ENCODE results near the gene DEFB129.

The DEFB129 gene

GRCh38 chr20:208942-209566, 18.0 kb upstream of the DEFB129 start:
- no peaks in the 10 kb centered on the region for H3K4me1 ChIP-seq (ENCODE audit: control extremely low read depth in 1 of 4, control insufficient read depth in 4 of 4, insufficient read depth in 4 of 4, low read length in 3 of 4)
- POLR2A ChIA-PET: no interaction called here
- CTCF ChIA-PET: interaction anchor here (0.7 to 4.1 kb wide), 6 partner anchors 15 to 73 kb away, joined by 3 to 35 read pairs (median 6); no protein-coding TSS in a partner anchor
- WGBS (ENCODE audit: insufficient coverage): 89% methylated on average over 1 of the region's 5 CpGs
- no peak overlapping the region for H3K4me3 ChIP-seq (ENCODE audit: control insufficient read depth in 1 of 7, extremely low read depth in 1 of 7, insufficient read depth in 4 of 7, low read depth in 2 of 7, low read length in 6 of 7)
- H3K27me3 ChIP-seq (replicated peaks in 2 of 5; ENCODE audit: control insufficient read depth in 4 of 5, insufficient read depth in 5 of 5, low read length in 4 of 5): peaks cover 0 to 5% (median 0%) of the 10 kb centered on the region in 5 experiments
- no peaks in the 10 kb centered on the region for H3K36me3 ChIP-seq (ENCODE audit: control insufficient read depth in 4 of 4, insufficient read depth in 4 of 4, low read length in 3 of 4)
- H3K9me3 ChIP-seq (ENCODE audit: control extremely low read depth in 1 of 5, control insufficient read depth in 4 of 5, insufficient read depth in 2 of 5, low read depth in 1 of 5, low read length in 4 of 5): no peaks in the 10 kb centered on the region
- H3K27ac ChIP-seq (ENCODE audit: insufficient read depth in 1 of 2, low read depth in 1 of 2, low read length in 2 of 2, poor library complexity in 1 of 2, severe bottlenecking in 2 of 2): no peak overlapping the region
- DNase-seq: peak; percentile 59 to 77 (median 73)

- Histone ChIP-seq H3K4me1 (ENCODE audit: control extremely low read depth in 1 of 4, control insufficient read depth in 4 of 4, insufficient read depth in 4 of 4, low read length in 3 of 4) (no peaks in the 10 kb centered on the region), H3K4me3 (ENCODE audit: control insufficient read depth in 1 of 7, extremely low read depth in 1 of 7, insufficient read depth in 4 of 7, low read depth in 2 of 7, low read length in 6 of 7) (no peak overlapping the region), H3K36me3 (ENCODE audit: control insufficient read depth in 4 of 4, insufficient read depth in 4 of 4, low read length in 3 of 4) (no peaks in the 10 kb centered on the region), H3K27ac (ENCODE audit: insufficient read depth in 1 of 2, low read depth in 1 of 2, low read length in 2 of 2, poor library complexity in 1 of 2, severe bottlenecking in 2 of 2) (no peak overlapping the region), H3K27me3 (replicated peaks in 2 of 5; ENCODE audit: control insufficient read depth in 4 of 5, insufficient read depth in 5 of 5, low read length in 4 of 5) (peaks cover 0 to 3% (median 0%) of the 10 kb centered on the region in 5 experiments), H3K9me3 (ENCODE audit: control extremely low read depth in 1 of 5, control insufficient read depth in 4 of 5, insufficient read depth in 2 of 5, low read depth in 1 of 5, low read length in 4 of 5) (no peaks in the 10 kb centered on the region)
- ChIA-PET CTCF (interaction anchor here (1.0 to 4.1 kb wide), 7 partner anchors 8 to 120 kb away, joined by 3 to 35 read pairs (median 7); partner anchors contain the start of gene DEFB129), POLR2A (no interaction called here)
- 95% methylated on average over 7 of the region's 7 CpGs for WGBS (ENCODE audit: insufficient coverage)
- DNase-seq: no peak
Measured at GRCh38 chr20:210809-211502, 16.1 kb upstream of the DEFB129 start.

- H3K27me3 ChIP-seq (replicated peaks in 2 of 5; ENCODE audit: control insufficient read depth in 4 of 5, insufficient read depth in 5 of 5, low read length in 4 of 5): peaks cover 0 to 3% (median 0%) of the 10 kb centered on the region in 5 experiments
- no CpG with 5 or more reads among the region's 2 CpGs for WGBS (ENCODE audit: insufficient coverage)
Measured at GRCh38 chr20:214383-214782, 12.7 kb upstream of the DEFB129 start.

GRCh38 chr20:215796-216195, 11.3 kb upstream of the DEFB129 start:
- H3K27me3 ChIP-seq (replicated peaks in 2 of 5; ENCODE audit: control insufficient read depth in 4 of 5, insufficient read depth in 5 of 5, low read length in 4 of 5): peaks cover 0 to 3% (median 0%) of the 10 kb centered on the region in 5 experiments
- no peak overlapping the region for H3K4me3 ChIP-seq (ENCODE audit: control insufficient read depth in 1 of 7, extremely low read depth in 1 of 7, insufficient read depth in 4 of 7, low read depth in 2 of 7, low read length in 6 of 7)
- WGBS (ENCODE audit: insufficient coverage): 86% methylated on average over 1 of the region's 1 CpG
- no peak for DNase-seq
- no peaks in the 10 kb centered on the region for H3K4me1 ChIP-seq (ENCODE audit: control extremely low read depth in 1 of 4, control insufficient read depth in 4 of 4, insufficient read depth in 4 of 4, low read length in 3 of 4)
- ChIA-PET POLR2A (no interaction called here), CTCF (interaction anchor here (0.8 to 4.5 kb wide), 4 partner anchors 9 to 115 kb away, joined by 3 to 28 read pairs (median 4); no protein-coding TSS in a partner anchor)
- H3K27ac ChIP-seq (ENCODE audit: insufficient read depth in 1 of 2, low read depth in 1 of 2, low read length in 2 of 2, poor library complexity in 1 of 2, severe bottlenecking in 2 of 2): no peak overlapping the region
- no peaks in the 10 kb centered on the region for H3K9me3 ChIP-seq (ENCODE audit: control extremely low read depth in 1 of 5, control insufficient read depth in 4 of 5, insufficient read depth in 2 of 5, low read depth in 1 of 5, low read length in 4 of 5)
- H3K36me3 ChIP-seq (ENCODE audit: control insufficient read depth in 4 of 4, insufficient read depth in 4 of 4, low read length in 3 of 4): no peaks in the 10 kb centered on the region

More at GRCh38 chr20:214383-214782, 12.7 kb upstream of the DEFB129 start:
- ChIA-PET CTCF (interaction anchor here (0.9 to 4.5 kb wide), 6 partner anchors 11 to 119 kb away, joined by 3 to 28 read pairs (median 4); partner anchors contain the start of gene DEFB129), POLR2A (no interaction called here)
- no peak overlapping the region for H3K27ac ChIP-seq (ENCODE audit: insufficient read depth in 1 of 2, low read depth in 1 of 2, low read length in 2 of 2, poor library complexity in 1 of 2, severe bottlenecking in 2 of 2)
- H3K9me3 ChIP-seq (ENCODE audit: control extremely low read depth in 1 of 5, control insufficient read depth in 4 of 5, insufficient read depth in 2 of 5, low read depth in 1 of 5, low read length in 4 of 5): no peaks in the 10 kb centered on the region
- H3K4me3 ChIP-seq (ENCODE audit: control insufficient read depth in 1 of 7, extremely low read depth in 1 of 7, insufficient read depth in 4 of 7, low read depth in 2 of 7, low read length in 6 of 7): no peak overlapping the region
- DNase-seq: no peak
- no peaks in the 10 kb centered on the region for H3K4me1 ChIP-seq (ENCODE audit: control extremely low read depth in 1 of 4, control insufficient read depth in 4 of 4, insufficient read depth in 4 of 4, low read length in 3 of 4)
- H3K36me3 ChIP-seq (ENCODE audit: control insufficient read depth in 4 of 4, insufficient read depth in 4 of 4, low read length in 3 of 4): no peaks in the 10 kb centered on the region

GRCh38 chr20:217266-217665, 9.8 kb upstream of the DEFB129 start:
- Histone ChIP-seq H3K4me1 (ENCODE audit: control extremely low read depth in 1 of 4, control insufficient read depth in 4 of 4, insufficient read depth in 4 of 4, low read length in 3 of 4) (no peaks in the 10 kb centered on the region), H3K27me3 (replicated peaks in 2 of 5; ENCODE audit: control insufficient read depth in 4 of 5, insufficient read depth in 5 of 5, low read length in 4 of 5) (no peaks in the 10 kb centered on the region), H3K27ac (ENCODE audit: insufficient read depth in 1 of 2, low read depth in 1 of 2, low read length in 2 of 2, poor library complexity in 1 of 2, severe bottlenecking in 2 of 2) (no peak overlapping the region), H3K4me3 (ENCODE audit: control insufficient read depth in 1 of 7, extremely low read depth in 1 of 7, insufficient read depth in 4 of 7, low read depth in 2 of 7, low read length in 6 of 7) (no peak overlapping the region), H3K36me3 (ENCODE audit: control insufficient read depth in 4 of 4, insufficient read depth in 4 of 4, low read length in 3 of 4) (no peaks in the 10 kb centered on the region), H3K9me3 (ENCODE audit: control extremely low read depth in 1 of 5, control insufficient read depth in 4 of 5, insufficient read depth in 2 of 5, low read depth in 1 of 5, low read length in 4 of 5) (no peaks in the 10 kb centered on the region)
- CTCF ChIA-PET: interaction anchor here (0.6 to 4.5 kb wide), 4 partner anchors 46 to 114 kb away, joined by 3 to 28 read pairs (median 4); no protein-coding TSS in a partner anchor
- DNase-seq: no peak
- POLR2A ChIA-PET: no interaction called here
- no CpG with 5 or more reads among the region's 1 CpG for WGBS (ENCODE audit: insufficient coverage)

- H3K4me3 ChIP-seq (ENCODE audit: control insufficient read depth in 1 of 7, extremely low read depth in 1 of 7, insufficient read depth in 4 of 7, low read depth in 2 of 7, low read length in 6 of 7): no peak overlapping the region
- POLR2A ChIA-PET: no interaction called here
- no peaks in the 10 kb centered on the region for H3K27me3 ChIP-seq (replicated peaks in 2 of 5; ENCODE audit: control insufficient read depth in 4 of 5, insufficient read depth in 5 of 5, low read length in 4 of 5)
- H3K36me3 ChIP-seq (ENCODE audit: control insufficient read depth in 4 of 4, insufficient read depth in 4 of 4, low read length in 3 of 4): no peaks in the 10 kb centered on the region
- H3K9me3 ChIP-seq (ENCODE audit: control extremely low read depth in 1 of 5, control insufficient read depth in 4 of 5, insufficient read depth in 2 of 5, low read depth in 1 of 5, low read length in 4 of 5): no peaks in the 10 kb centered on the region
- no peaks in the 10 kb centered on the region for H3K4me1 ChIP-seq (ENCODE audit: control extremely low read depth in 1 of 4, control insufficient read depth in 4 of 4, insufficient read depth in 4 of 4, low read length in 3 of 4)
- CTCF ChIA-PET: interaction anchor here (1.0 to 2.1 kb wide), 9 partner anchors 9 to 110 kb away, joined by 3 to 9 read pairs (median 4); no protein-coding TSS in a partner anchor
- DNase-seq: peak; percentile 42 to 71 (median 63)
- no peak overlapping the region for H3K27ac ChIP-seq (ENCODE audit: insufficient read depth in 1 of 2, low read depth in 1 of 2, low read length in 2 of 2, poor library complexity in 1 of 2, severe bottlenecking in 2 of 2)
- 0% methylated on average over 1 of the region's 1 CpG for WGBS (ENCODE audit: insufficient coverage)
Measured at GRCh38 chr20:219290-220115, 7.6 kb upstream of the DEFB129 start.
